ENCODE measurements around the gene TMEM222. TPM values are rescaled to one million over a fixed set of nuclear protein-coding genes. Genes with fewer than 3 reads are reported as not detected.

TMEM222 gene
- total RNA-seq, 1 experiment from 2014 or later = 57.4 TPM

DNA sequence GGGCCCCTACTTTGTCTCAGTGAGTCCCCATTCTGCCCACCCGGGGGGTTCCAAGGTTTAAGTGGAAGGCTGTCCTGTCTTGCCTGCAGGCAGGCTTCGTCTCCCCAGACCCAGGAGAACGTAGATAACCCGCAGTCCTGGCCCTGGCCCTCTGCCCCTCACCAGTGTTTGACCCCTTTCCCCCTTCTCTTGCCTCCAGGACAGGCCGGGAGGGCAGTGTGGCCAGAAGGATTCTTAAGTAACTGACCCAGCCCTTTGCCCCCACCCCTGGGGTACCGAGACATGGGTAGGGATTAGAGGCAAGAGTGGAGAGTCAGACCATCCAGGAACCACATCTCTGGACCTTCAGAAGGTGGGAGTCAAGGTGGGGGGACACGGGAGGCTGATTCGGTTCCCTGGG lies 8.8 kb downstream of the TMEM222 start:
- no peak for DNase-seq
- Histone ChIP-seq H3K4me1 (ENCODE audit: insufficient read depth, low read length) (no peaks in the 10 kb centered on the region), H3K9me3 (ENCODE audit: low read length) (no peaks in the 10 kb centered on the region), H3K9ac (ENCODE audit: low read length) (no peak overlapping the region), H4K20me1 (ENCODE audit: low read length) (no peaks in the 10 kb centered on the region), H3K27me3 (ENCODE audit: low read length) (no peaks in the 10 kb centered on the region), H3K9me2 (replicated peaks; ENCODE audit: low read length) (no peaks in the 10 kb centered on the region), H3F3A (ENCODE audit: low read length, unreplicated experiment) (no peaks in the 10 kb centered on the region), H3K4me3 (ENCODE audit: low read length) (no peak overlapping the region), H3K79me2 (ENCODE audit: low read length) (peaks cover 39% of the 10 kb centered on the region), H3K4me2 (ENCODE audit: low read length) (no peak overlapping the region), H3K36me3 (ENCODE audit: low read depth, low read length) (peaks cover 42% of the 10 kb centered on the region; the same call in 1 of the 2 replicates), H3K27ac (ENCODE audit: low read length) (no peak overlapping the region), H2AFZ (ENCODE audit: low read length) (no peak overlapping the region)
- no peak for ATAC-seq
- CTCF ChIA-PET = no interaction called here
- intact Hi-C loops (cut with micrococcal nuclease) = no loop called here
- POLR2A ChIA-PET (ENCODE audit: unreplicated experiment) = no interaction called here
- TF ChIP-seq EZH2phosphoT487 (IDR thresholded peaks at IDR 0.05; ENCODE audit: borderline replicate concordance, low read length) (no peak), EZH2 (IDR thresholded peaks at IDR 0.05; ENCODE audit: low read length, unreplicated experiment) (no peak)
- TF ChIP-seq, protein P1, sequence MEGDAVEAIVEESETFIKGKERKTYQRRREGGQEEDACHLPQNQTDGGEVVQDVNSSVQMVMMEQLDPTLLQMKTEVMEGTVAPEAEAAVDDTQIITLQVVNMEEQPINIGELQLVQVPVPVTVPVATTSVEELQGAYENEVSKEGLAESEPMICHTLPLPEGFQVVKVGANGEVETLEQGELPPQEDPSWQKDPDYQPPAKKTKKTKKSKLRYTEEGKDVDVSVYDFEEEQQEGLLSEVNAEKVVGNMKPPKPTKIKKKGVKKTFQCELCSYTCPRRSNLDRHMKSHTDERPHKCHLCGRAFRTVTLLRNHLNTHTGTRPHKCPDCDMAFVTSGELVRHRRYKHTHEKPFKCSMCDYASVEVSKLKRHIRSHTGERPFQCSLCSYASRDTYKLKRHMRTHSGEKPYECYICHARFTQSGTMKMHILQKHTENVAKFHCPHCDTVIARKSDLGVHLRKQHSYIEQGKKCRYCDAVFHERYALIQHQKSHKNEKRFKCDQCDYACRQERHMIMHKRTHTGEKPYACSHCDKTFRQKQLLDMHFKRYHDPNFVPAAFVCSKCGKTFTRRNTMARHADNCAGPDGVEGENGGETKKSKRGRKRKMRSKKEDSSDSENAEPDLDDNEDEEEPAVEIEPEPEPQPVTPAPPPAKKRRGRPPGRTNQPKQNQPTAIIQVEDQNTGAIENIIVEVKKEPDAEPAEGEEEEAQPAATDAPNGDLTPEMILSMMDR (conservative IDR thresholded peaks at IDR 0.05; ENCODE audit: low read depth, low read length) = no peak
- BruUV-seq (replicated peaks) = no TSS peak

DNA sequence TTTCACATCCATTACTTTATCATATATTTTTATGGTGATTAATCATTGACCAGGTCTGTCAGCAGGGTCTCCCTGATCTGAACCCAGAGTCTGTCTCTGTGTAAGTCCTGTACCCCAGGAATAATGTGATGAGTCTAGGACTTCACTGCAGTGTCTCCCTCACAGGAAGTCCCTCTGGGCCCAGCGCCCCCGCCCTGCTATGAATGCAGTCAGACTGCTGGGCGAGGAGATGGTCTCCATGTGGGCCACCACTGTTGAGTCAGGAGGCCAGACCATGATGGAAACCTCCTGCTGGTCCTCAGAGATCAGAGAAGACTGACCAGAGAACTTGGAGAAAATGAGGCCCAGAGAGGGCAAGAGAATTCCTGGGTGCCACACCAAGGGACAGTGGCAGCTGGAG lies 9.5 kb downstream of the TMEM222 start:
- Histone ChIP-seq H3K4me2 (ENCODE audit: low read length) (no peak overlapping the region), H3K4me1 (ENCODE audit: insufficient read depth, low read length) (no peaks in the 10 kb centered on the region), H3K79me2 (ENCODE audit: low read length) (peaks cover 32% of the 10 kb centered on the region), H3K4me3 (ENCODE audit: low read length) (no peak overlapping the region), H2AFZ (ENCODE audit: low read length) (no peak overlapping the region), H3K9ac (ENCODE audit: low read length) (no peak overlapping the region), H3K9me3 (ENCODE audit: low read length) (no peaks in the 10 kb centered on the region), H3F3A (ENCODE audit: low read length, unreplicated experiment) (no peaks in the 10 kb centered on the region), H3K27ac (ENCODE audit: low read length) (no peak overlapping the region), H4K20me1 (ENCODE audit: low read length) (no peaks in the 10 kb centered on the region), H3K9me2 (replicated peaks; ENCODE audit: low read length) (no peaks in the 10 kb centered on the region), H3K36me3 (ENCODE audit: low read depth, low read length) (peaks cover 38% of the 10 kb centered on the region; the same call in 1 of the 2 replicates), H3K27me3 (ENCODE audit: low read length) (no peaks in the 10 kb centered on the region)
- TF ChIP-seq, protein P1 (conservative IDR thresholded peaks at IDR 0.05; ENCODE audit: low read depth, low read length) = no peak
- TF ChIP-seq EZH2phosphoT487 (IDR thresholded peaks at IDR 0.05; ENCODE audit: borderline replicate concordance, low read length) (no peak), EZH2 (IDR thresholded peaks at IDR 0.05; ENCODE audit: low read length, unreplicated experiment) (no peak)
- ATAC-seq (no peak), DNase-seq (no peak)
- intact Hi-C loops (cut with micrococcal nuclease) = no loop called here
- no TSS peak for BruUV-seq (replicated peaks)
- CTCF ChIA-PET = no interaction called here
- POLR2A ChIA-PET (ENCODE audit: unreplicated experiment) = no interaction called here

DNA sequence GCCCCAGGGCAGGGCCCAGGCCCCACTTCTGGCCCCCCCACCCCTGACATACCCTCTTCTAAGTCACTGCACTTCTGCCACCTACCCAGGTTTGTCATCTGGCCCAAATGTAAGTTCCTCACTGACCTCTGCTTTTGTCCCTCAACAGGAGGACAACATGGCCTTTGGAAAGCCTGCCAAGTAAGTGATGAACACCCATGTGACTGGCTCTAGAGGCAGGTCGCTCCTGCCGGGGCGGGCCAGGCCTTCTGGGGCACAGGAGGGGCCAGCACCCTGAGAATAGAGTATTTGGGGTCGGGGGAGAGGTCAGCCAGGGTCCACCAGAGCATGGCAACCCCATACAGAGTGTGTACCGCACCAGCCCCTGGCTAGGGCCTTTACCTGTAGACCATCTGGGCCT lies 10.0 kb downstream of the TMEM222 start:
- H3K36me3 ChIP-seq (ENCODE audit: low read depth, low read length) = peaks cover 38% of the 10 kb centered on the region; the same call in 1 of the 2 replicates
- no TSS peak for BruUV-seq (replicated peaks)
- ATAC-seq (no peak), DNase-seq (no peak)
- no peaks in the 10 kb centered on the region for H3K4me1 ChIP-seq (ENCODE audit: insufficient read depth, low read length)
- H3F3A ChIP-seq (ENCODE audit: low read length, unreplicated experiment) = no peaks in the 10 kb centered on the region
- TF ChIP-seq, protein P1 (conservative IDR thresholded peaks at IDR 0.05; ENCODE audit: low read depth, low read length) = no peak
- no peak for TF ChIP-seq EZH2 (IDR thresholded peaks at IDR 0.05; ENCODE audit: low read length, unreplicated experiment)
- no peak for TF ChIP-seq EZH2phosphoT487 (IDR thresholded peaks at IDR 0.05; ENCODE audit: borderline replicate concordance, low read length)
- no peak overlapping the region for H3K4me2 ChIP-seq (ENCODE audit: low read length)
- ChIA-PET POLR2A (ENCODE audit: unreplicated experiment) (interaction anchor here (0.6 kb wide), 1 partner anchor 189 kb away, joined by 3 read pairs; no protein-coding TSS in a partner anchor), CTCF (interaction anchor here (1.5 kb wide), 1 partner anchor 33 kb away, joined by 4 read pairs; no protein-coding TSS in a partner anchor)
- no peak overlapping the region for H2AFZ ChIP-seq (ENCODE audit: low read length)
- no peak overlapping the region for H3K27ac ChIP-seq (ENCODE audit: low read length)
- no peak overlapping the region for H3K4me3 ChIP-seq (ENCODE audit: low read length)
- H3K79me2 ChIP-seq (ENCODE audit: low read length) = peaks cover 27% of the 10 kb centered on the region
- H3K9ac ChIP-seq (ENCODE audit: low read length) = no peak overlapping the region
- H3K9me2 ChIP-seq (replicated peaks; ENCODE audit: low read length) = no peaks in the 10 kb centered on the region
- H4K20me1 ChIP-seq (ENCODE audit: low read length) = no peaks in the 10 kb centered on the region
- intact Hi-C loops (cut with micrococcal nuclease) = no loop called here
- H3K9me3 ChIP-seq (ENCODE audit: low read length) = no peaks in the 10 kb centered on the region
- H3K27me3 ChIP-seq (ENCODE audit: low read length) = no peaks in the 10 kb centered on the region

Measured in PC-3 (cell line).